Thyroid gland (tissue), 4 donors: Measurements from ENCODE around the gene KAT6B. TPM values are rescaled to one million over a fixed set of nuclear protein-coding genes. Genes with fewer than 3 reads are reported as not detected.

Experiments
- DNase-seq, 2 donors: peaks; one replicate each; pipeline ENCODE4 v3.0.0-alpha.2; 2019
- H3K27ac ChIP-seq, 3 donors: fragments of 200-600 bp; sonication (generic); 1 replicate in 2 of 3; 2 replicates in 1 of 3; pipeline ENCODE4 v1.5.1; 2016 to 2019; ENCODE audit warnings: mild to moderate bottlenecking in 1 of 3, moderate library complexity in 1 of 3
- H3K27me3 ChIP-seq: fragments of 200-600 bp; sonication (generic); one replicate; pipeline ENCODE4 v1.5.1; 2019
- H3K36me3 ChIP-seq, 2 donors: fragments of 200-600 bp; sonication (generic); one replicate each; pipeline ENCODE4 v1.5.1; 2016 to 2019
- H3K4me1 ChIP-seq, 2 donors: fragments of 200-600 bp; sonication (generic); one replicate each; pipeline ENCODE4 v1.5.1; 2017 to 2019
- H3K4me3 ChIP-seq, 3 donors: fragments of 200-600 bp; sonication (generic); replicated peaks in 1 of 3; 1 replicate in 2 of 3; 2 replicates in 1 of 3; pipeline ENCODE4 v1.5.1; 2016; ENCODE audit warnings: mild to moderate bottlenecking in 1 of 3
- H3K9me3 ChIP-seq: fragments of 200-600 bp; sonication (generic); one replicate; pipeline ENCODE4 v1.5.1; 2017
- POLR2A ChIP-seq, 2 donors: fragments of 450-650 bp; IDR thresholded peaks; one replicate each; pipeline ENCODE4 v1.6.1; 2017; ENCODE audit warnings: antibody characterized with exemption in 2 of 2, mild to moderate bottlenecking in 2 of 2, moderate library complexity in 1 of 2
- WGBS, 2 donors: methylation state at CpG; one replicate each; pipeline ENCODE4 v1.1.5; 2017; 5-methylcytosine and 5-hydroxymethylcytosine counted together
- intact Hi-C: fragments of 100-400 bp; cut with DNase I; formaldehyde crosslinking; loops from one replicate; pipeline ENCODE4 v1.15.1; 2023
- total RNA-seq, 4 donors: library from RNA; depleted of rRNA; stranded (reverse); fragments of >200 nt; gene quantifications; one replicate each; pipeline ENCODE4 v1.2.3, GENCODE V29; 2016
- TF ChIP-seq, protein P1 (sequence below), 6 experiments: fragments of 200-600 bp in 3 of 6; fragments of 450-650 bp in 3 of 6; sonication (generic) in 3 of 6; IDR thresholded peaks; one replicate each; pipeline ENCODE4 v1.5.1; 2016 to 2019; ENCODE audit warnings: antibody characterized with exemption in 6 of 6, mild to moderate bottlenecking in 2 of 6, inconsistent platforms in 1 of 6, moderate library complexity in 1 of 6

Gene KAT6B
- total RNA-seq, 4 donors from 2014 or later: 56.5 to 115 (median 76.3) TPM

DNA sequence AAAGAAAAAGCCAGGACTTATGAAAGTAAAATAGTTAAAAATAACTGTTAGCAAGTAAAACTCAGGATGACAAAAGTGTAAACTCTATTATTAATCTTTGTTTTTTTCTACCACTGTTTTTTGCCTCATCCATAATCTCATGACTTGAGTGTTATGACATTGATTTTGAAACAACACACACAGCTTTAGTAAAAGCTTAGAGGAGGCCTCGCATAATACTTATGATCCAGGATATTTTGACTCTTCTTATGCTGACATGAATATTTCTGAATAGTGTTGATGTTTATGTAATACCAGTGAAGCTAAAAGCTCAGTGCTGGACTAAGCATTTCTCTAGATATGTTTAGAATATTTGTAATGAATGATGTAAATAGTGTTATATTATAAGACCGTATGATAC lies 10.5 kb downstream of the KAT6B start:
- 86 to 92% methylated on average over 2 of the region's 2 CpGs for WGBS, 2 donors

DNA sequence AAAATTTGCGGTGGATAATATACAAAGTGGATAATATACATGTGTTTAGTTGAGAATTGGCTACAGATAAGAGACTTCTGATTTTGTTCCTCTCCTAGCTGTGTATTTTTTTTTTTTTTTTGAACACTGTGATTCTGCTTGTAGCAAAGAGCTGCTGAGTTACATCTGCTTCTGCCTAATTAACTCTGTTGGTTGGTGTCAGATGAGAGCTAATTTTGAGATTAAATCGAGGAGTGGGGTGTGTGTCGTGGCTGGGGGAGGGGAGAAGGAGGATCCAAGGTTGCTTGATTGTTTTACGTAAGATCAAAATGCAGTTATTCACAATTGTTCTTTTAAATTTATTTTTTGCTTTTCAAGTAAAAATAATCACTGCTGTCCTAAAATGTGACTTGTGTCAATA lies 11.3 kb downstream of the KAT6B start:
- TF ChIP-seq, protein P1, sequence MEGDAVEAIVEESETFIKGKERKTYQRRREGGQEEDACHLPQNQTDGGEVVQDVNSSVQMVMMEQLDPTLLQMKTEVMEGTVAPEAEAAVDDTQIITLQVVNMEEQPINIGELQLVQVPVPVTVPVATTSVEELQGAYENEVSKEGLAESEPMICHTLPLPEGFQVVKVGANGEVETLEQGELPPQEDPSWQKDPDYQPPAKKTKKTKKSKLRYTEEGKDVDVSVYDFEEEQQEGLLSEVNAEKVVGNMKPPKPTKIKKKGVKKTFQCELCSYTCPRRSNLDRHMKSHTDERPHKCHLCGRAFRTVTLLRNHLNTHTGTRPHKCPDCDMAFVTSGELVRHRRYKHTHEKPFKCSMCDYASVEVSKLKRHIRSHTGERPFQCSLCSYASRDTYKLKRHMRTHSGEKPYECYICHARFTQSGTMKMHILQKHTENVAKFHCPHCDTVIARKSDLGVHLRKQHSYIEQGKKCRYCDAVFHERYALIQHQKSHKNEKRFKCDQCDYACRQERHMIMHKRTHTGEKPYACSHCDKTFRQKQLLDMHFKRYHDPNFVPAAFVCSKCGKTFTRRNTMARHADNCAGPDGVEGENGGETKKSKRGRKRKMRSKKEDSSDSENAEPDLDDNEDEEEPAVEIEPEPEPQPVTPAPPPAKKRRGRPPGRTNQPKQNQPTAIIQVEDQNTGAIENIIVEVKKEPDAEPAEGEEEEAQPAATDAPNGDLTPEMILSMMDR (IDR thresholded peaks at IDR 0.05): no peak
- no peak for TF ChIP-seq POLR2A (IDR thresholded peaks at IDR 0.05)
- DNase-seq: no peak
- H3K4me3 ChIP-seq: no peak overlapping the region
- intact Hi-C loops: no loop called here
- H3K4me1 ChIP-seq: peaks cover 38 to 48% of the 10 kb centered on the region in 2 donors
- 88 to 89% methylated on average over 4 of the region's 4 CpGs for WGBS, 2 donors
- peaks cover 0 to under 1% of the 10 kb centered on the region in 2 donors for H3K36me3 ChIP-seq
- no peaks in the 10 kb centered on the region for H3K27me3 ChIP-seq
- H3K9me3 ChIP-seq: no peaks in the 10 kb centered on the region
- H3K27ac ChIP-seq: no peak overlapping the region

More for the DNA sequence above, 10.5 kb downstream of the KAT6B start:
- H3K4me1 ChIP-seq: peaks cover 35 to 41% of the 10 kb centered on the region in 2 donors
- TF ChIP-seq, protein P1 (IDR thresholded peaks at IDR 0.05): no peak
- TF ChIP-seq POLR2A (IDR thresholded peaks at IDR 0.05): no peak
- no peaks in the 10 kb centered on the region for H3K9me3 ChIP-seq
- no peaks in the 10 kb centered on the region for H3K27me3 ChIP-seq
- no peak overlapping the region for H3K4me3 ChIP-seq
- no peaks in the 10 kb centered on the region for H3K36me3 ChIP-seq
- no peak overlapping the region for H3K27ac ChIP-seq
- DNase-seq: no peak
- intact Hi-C loops: no loop called here

DNA sequence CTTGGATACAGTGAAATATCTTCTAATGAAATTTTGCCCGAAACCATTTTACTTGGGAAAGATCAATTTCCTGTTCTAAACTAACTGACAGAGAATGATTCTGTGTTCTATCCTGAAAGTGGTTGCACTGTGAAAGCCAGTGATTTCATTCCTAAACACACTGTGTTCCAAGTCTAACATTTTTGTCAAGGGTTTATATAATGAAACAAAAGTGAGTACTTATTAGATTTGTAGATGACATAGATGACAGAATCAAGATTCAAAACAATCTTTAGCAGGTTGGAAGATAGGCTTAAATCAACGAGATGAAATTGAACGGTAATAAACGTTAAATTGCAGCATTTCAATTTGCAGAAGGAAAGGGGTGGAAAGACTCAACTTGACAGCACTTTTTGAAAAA lies 13.3 kb downstream of the KAT6B start:
- Histone ChIP-seq H3K27me3 (no peaks in the 10 kb centered on the region), H3K36me3 (peaks cover 0 to 5% of the 10 kb centered on the region in 2 donors), H3K27ac (no peak overlapping the region), H3K9me3 (no peaks in the 10 kb centered on the region), H3K4me1 (peaks cover 35 to 50% of the 10 kb centered on the region in 2 donors), H3K4me3 (no peak overlapping the region)
- WGBS, 2 donors: 76 to 90% methylated on average over 4 of the region's 4 CpGs
- DNase-seq: no peak
- intact Hi-C loops: no loop called here
- TF ChIP-seq, protein P1 (IDR thresholded peaks at IDR 0.05): no peak
- TF ChIP-seq POLR2A (IDR thresholded peaks at IDR 0.05): no peak

DNA sequence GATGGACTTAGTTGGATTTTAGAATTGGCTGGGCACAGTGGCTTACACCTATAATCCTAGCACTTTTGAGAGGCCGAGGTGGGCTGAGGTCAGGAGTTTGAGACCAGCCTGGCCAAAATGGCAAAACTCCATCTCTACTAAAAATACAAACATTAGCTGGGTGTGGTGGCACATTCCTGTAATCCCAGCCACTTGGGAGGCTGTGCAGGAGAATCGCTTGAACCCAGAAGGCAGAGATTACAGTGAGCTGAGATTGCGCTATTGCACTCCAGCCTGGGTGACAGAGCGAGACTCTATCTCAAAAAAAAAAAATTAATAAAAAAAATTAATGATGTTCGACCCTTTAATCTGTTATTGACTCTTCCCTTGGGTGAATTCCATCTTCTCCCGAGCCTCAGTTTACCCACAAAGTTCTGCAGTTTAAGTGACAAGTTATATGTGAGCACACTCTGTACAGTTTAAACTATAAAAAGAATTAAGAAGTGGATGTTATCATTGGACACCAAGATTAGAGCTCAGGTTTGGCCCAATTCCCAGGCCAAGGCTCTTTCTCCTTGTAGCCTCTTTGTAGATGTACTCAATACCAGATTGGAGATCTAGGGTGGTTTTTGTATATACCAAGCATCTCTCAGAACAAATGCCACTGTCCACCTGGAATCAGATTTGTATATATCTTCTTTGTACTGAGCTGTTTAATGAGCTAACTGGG lies 15.0 kb downstream of the KAT6B start:
- WGBS, 2 donors: 75% methylated on average over 6 of the region's 6 CpGs
- Histone ChIP-seq H3K27ac (peak overlapping the region in 2 of 3 donors; percentile 14 to 22), H3K9me3 (no peaks in the 10 kb centered on the region), H3K4me1 (peaks cover 28 to 42% of the 10 kb centered on the region in 2 donors), H3K36me3 (peaks cover 0 to 5% of the 10 kb centered on the region in 2 donors), H3K4me3 (no peak overlapping the region), H3K27me3 (no peaks in the 10 kb centered on the region)
- intact Hi-C loops: no loop called here
- peak; percentile 80 to 85 for DNase-seq
- TF ChIP-seq POLR2A (IDR thresholded peaks at IDR 0.05): no peak
- TF ChIP-seq, protein P1 (IDR thresholded peaks at IDR 0.05): no peak

DNA sequence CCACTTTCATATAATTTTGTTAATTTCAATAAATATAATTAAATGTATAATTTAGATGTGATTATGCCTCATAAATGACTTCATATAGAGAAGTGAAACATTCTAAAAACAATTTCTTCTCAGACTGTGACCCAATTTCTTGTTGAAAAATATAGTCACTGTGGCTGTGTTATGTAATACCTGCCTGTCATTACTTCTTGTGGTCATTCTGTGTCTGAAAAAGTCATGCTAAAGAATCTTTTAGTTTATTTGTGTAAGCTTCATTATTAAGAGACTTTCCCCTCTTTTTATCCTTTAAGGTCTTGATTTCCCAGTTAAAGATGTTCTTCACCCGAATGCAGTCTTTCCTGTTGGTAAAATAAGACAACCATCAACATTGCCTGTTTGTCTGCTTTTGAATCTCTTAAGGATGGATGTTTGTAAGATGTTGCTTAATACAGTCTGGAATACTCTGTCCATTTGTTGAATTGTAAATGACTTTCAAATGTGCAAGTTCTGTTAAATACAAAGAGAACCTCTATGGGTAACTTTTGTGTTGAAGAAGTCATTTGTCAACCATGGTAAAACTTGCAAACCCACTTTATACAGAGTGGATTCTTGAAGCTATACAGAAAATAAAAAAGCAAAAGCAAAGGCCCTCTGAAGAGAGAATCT lies 16.0 kb downstream of the KAT6B start:
- intact Hi-C loops: no loop called here
- Histone ChIP-seq H3K4me3 (no peak overlapping the region), H3K27me3 (no peaks in the 10 kb centered on the region), H3K4me1 (peaks cover 28 to 39% of the 10 kb centered on the region in 2 donors), H3K9me3 (no peaks in the 10 kb centered on the region), H3K36me3 (peaks cover 0 to 5% of the 10 kb centered on the region in 2 donors), H3K27ac (peak overlapping the region in 1 of 3 donors; percentile 3)
- no peak for DNase-seq
- 79 to 83% methylated on average over 1 of the region's 1 CpG for WGBS, 2 donors
- TF ChIP-seq, protein P1 (IDR thresholded peaks at IDR 0.05): no peak
- TF ChIP-seq POLR2A (IDR thresholded peaks at IDR 0.05): no peak
